K562 (cell line): ENCODE data around the gene MIDN. TPM values are rescaled to one million over a fixed set of nuclear protein-coding genes. Genes with fewer than 3 reads are reported as not detected.

ENCODE experiments used
- ATAC-seq: fragments of 200-7000 bp; cut with Tn5 transposase; 3 replicates; pipeline ENCODE4 v1.9.1; 2020; ENCODE audit warnings: moderate library complexity
- BruUV-seq: library from RNA; stranded (reverse); fragments of 400-500 nt; replicated peaks from 2 replicates; lab custom pipeline; 2021; lab: Mats Ljungman, UMichigan
- CTCF ChIA-PET: fragments of 300-600 bp; formaldehyde crosslinking; extraction: SDS; loops from one replicate; lab custom pipeline; 2021; ENCODE audit warnings: low intra/inter-chr PET ratio; lab: Yijun Ruan, JAX
- POLR2A ChIA-PET: fragments of 300-600, 350-650 bp; sonication (Branson Sonifier 250); formaldehyde crosslinking; extraction: SDS; loops from one replicate; lab custom pipeline; 2021; ENCODE audit warnings: antibody characterized with exemption, inconsistent platforms; lab: Yijun Ruan, JAX
- DNase-seq, 4 experiments: peaks; one replicate each; pipeline versions ENCODE4 v3.0.0 to v3.0.0-alpha.2; 2011 to 2018; ENCODE audit warnings: low spot score in 3 of 4, mixed read lengths in 3 of 4; ENCODE audit errors: extremely low read depth in 1 of 4
- FAIRE-seq: peaks from 2 replicates; lab custom pipeline; 2011; peaks lifted over from hg19 to GRCh38; lab: Jason Lieb, UNC
- H2AFZ ChIP-seq: 2 replicates; pipeline ENCODE4 v1.6.0; 2011; ENCODE audit warnings: low read depth, low read length, control low read depth, inconsistent platforms
- H3K27ac ChIP-seq: fragments of 200-600 bp; 3 replicates; pipeline ENCODE4 v1.8.0; 2011; ENCODE audit warnings: low read depth, mild to moderate bottlenecking, control low read depth, inconsistent platforms, low read length, moderate library complexity, mixed read lengths; ENCODE audit errors: extremely low read depth
- H3K27me3 ChIP-seq, 2 experiments: fragments of 300-600 bp in 1 of 2; 2 replicates in 1 of 2; 3 replicates in 1 of 2; pipeline versions ENCODE4 v1.6.0 to v1.8.0; 2011; ENCODE audit warnings: inconsistent platforms in 2 of 2, low read length in 2 of 2, mild to moderate bottlenecking in 1 of 2, mixed read lengths in 1 of 2, moderate library complexity in 1 of 2; ENCODE audit not compliant: control insufficient read depth in 2 of 2, insufficient read depth in 2 of 2
- H3K36me3 ChIP-seq: fragments of 300-600 bp; 3 replicates; pipeline ENCODE4 v1.8.0; 2011; ENCODE audit warnings: mild to moderate bottlenecking, low read length, inconsistent platforms; ENCODE audit not compliant: control insufficient read depth, insufficient read depth
- H3K4me1 ChIP-seq, 2 experiments: fragments of 200-600 bp in 1 of 2; replicated peaks in 1 of 2; 2 replicates in 1 of 2; 3 replicates in 1 of 2; pipeline versions ENCODE4 v1.5.1 to v1.8.0; 2011; ENCODE audit warnings: inconsistent platforms in 2 of 2, low read length in 2 of 2, mild to moderate bottlenecking in 1 of 2, mixed read lengths in 1 of 2, moderate library complexity in 1 of 2; ENCODE audit not compliant: control insufficient read depth in 2 of 2, insufficient read depth in 2 of 2
- H3K4me2 ChIP-seq: 2 replicates; pipeline ENCODE4 v1.6.1; 2011; ENCODE audit warnings: low read length, control low read depth, inconsistent platforms, mixed read lengths; ENCODE audit not compliant: insufficient read depth
- H3K4me3 ChIP-seq: fragments of 200-600 bp; sonication (generic), shearing (Covaris generic); 2 replicates; pipeline ENCODE4 v1.5.1; 2016; ENCODE audit warnings: control low read depth, inconsistent platforms
- H3K79me2 ChIP-seq: fragments of 200-600 bp; 3 replicates; pipeline ENCODE4 v1.8.0; 2011; ENCODE audit warnings: low read length, inconsistent platforms; ENCODE audit not compliant: control insufficient read depth, insufficient read depth
- H3K9ac ChIP-seq, 2 experiments: 2 replicates each; pipeline versions ENCODE4 v1.6.0 to v1.6.1; 2011; ENCODE audit warnings: low read depth in 2 of 2, low read length in 2 of 2, control low read depth in 1 of 2, inconsistent platforms in 1 of 2, mild to moderate bottlenecking in 1 of 2, mixed read lengths in 1 of 2; ENCODE audit not compliant: insufficient read depth in 1 of 2
- H3K9me1 ChIP-seq: one replicate; pipeline ENCODE4 v1.6.0; 2011; ENCODE audit warnings: inconsistent platforms, mild to moderate bottlenecking, low read length, moderate library complexity; ENCODE audit not compliant: control insufficient read depth, insufficient read depth
- H3K9me3 ChIP-seq: replicated peaks from 2 replicates; pipeline ENCODE4 v1.5.1; 2011; ENCODE audit warnings: low read depth, low read length, inconsistent platforms; ENCODE audit not compliant: control insufficient read depth, insufficient read depth
- H4K20me1 ChIP-seq: replicated peaks from 2 replicates; pipeline ENCODE4 v1.6.1; 2011; ENCODE audit warnings: low read length, inconsistent platforms, mixed read lengths; ENCODE audit not compliant: control insufficient read depth, insufficient read depth
- BRF1 ChIP-seq: IDR thresholded peaks from 3 replicates; pipeline ENCODE4 v1.6.1; 2011; ENCODE audit warnings: borderline replicate concordance, mild to moderate bottlenecking; ENCODE audit not compliant: insufficient read length; ENCODE audit errors: extremely low read depth
- CBX2 ChIP-seq: fragments of 200-600 bp; sonication (generic); IDR thresholded peaks from one replicate; pipeline ENCODE4 v1.6.1; 2012; ENCODE audit warnings: mild to moderate bottlenecking, low read length, inconsistent platforms; ENCODE audit not compliant: insufficient read depth, poor library complexity, severe bottlenecking
- ELK1 ChIP-seq: sonication (generic); formaldehyde crosslinking; IDR thresholded peaks from 2 replicates; pipeline ENCODE4 v1.8.1; 2022; ENCODE audit warnings: missing genetic modification reagents
- ETV6 ChIP-seq, 3 experiments: fragments of 150-350 bp in 1 of 3; sonication (generic) in 1 of 3; formaldehyde crosslinking in 1 of 3; IDR thresholded peaks; 2 replicates each; pipeline versions ENCODE4 v1.6.1 to v1.8.0; 2014 to 2022; ENCODE audit warnings: borderline replicate concordance in 2 of 3, low read depth in 2 of 3, antibody characterized with exemption in 1 of 3, low read length in 1 of 3, mild to moderate bottlenecking in 1 of 3, missing genetic modification reagents in 1 of 3
- HCFC1 ChIP-seq: IDR thresholded peaks from 2 replicates; pipeline ENCODE4 v1.6.1; 2012; ENCODE audit warnings: low read depth, low read length, improper control_type of control experiment
- HOXB6 ChIP-seq: fragments of 250-450 bp; sonication (Bioruptor Pico); IDR thresholded peaks from 2 replicates; pipeline ENCODE4 v1.5.1; 2022; ENCODE audit warnings: mild to moderate bottlenecking, borderline replicate concordance
- KAT8 ChIP-seq: fragments of 450-650 bp; IDR thresholded peaks from 2 replicates; pipeline ENCODE4 v1.6.1; 2016; ENCODE audit warnings: low read depth, mild to moderate bottlenecking
- PHB ChIP-seq: fragments of 250-450 bp; sonication (Bioruptor Pico); IDR thresholded peaks from 2 replicates; pipeline ENCODE4 v1.5.0; 2021
- RFX7 ChIP-seq: fragments of 250-450 bp; sonication (Bioruptor Pico); IDR thresholded peaks from 2 replicates; pipeline ENCODE4 v1.5.1; 2021; ENCODE audit warnings: mild to moderate bottlenecking
- SIN3B ChIP-seq: fragments of 450-650 bp; IDR thresholded peaks from 2 replicates; pipeline ENCODE4 v1.6.1; 2017; ENCODE audit warnings: low read depth, mild to moderate bottlenecking, moderate library complexity
- SOX6 ChIP-seq: fragments of 450-650 bp; IDR thresholded peaks from 2 replicates; pipeline ENCODE4 v1.6.1; 2014; ENCODE audit warnings: mild to moderate bottlenecking
- TSC22D4 ChIP-seq: fragments of 450-650 bp; IDR thresholded peaks from 2 replicates; pipeline ENCODE4 v1.6.1; 2016; ENCODE audit warnings: missing genetic modification characterization, missing biosample characterization, control low read depth
- ZBTB7A ChIP-seq: IDR thresholded peaks from 2 replicates; pipeline ENCODE4 v1.6.1; 2011; ENCODE audit warnings: low read depth, mild to moderate bottlenecking, low read length, moderate library complexity, borderline replicate concordance; ENCODE audit not compliant: control insufficient read depth
- ZSCAN29 ChIP-seq: fragments of 450-650 bp; IDR thresholded peaks from 2 replicates; pipeline ENCODE4 v1.6.1; 2017
- WGBS: fragments of 100-300 bp; shearing (Covaris generic); methylation state at CpG from one replicate; pipeline ENCODE4 v1.1.6; 2016; ENCODE audit warnings: low coverage, mixed read lengths; ENCODE audit not compliant: insufficient coverage; ENCODE audit errors: missing lambda C conversion rate; 5-methylcytosine and 5-hydroxymethylcytosine counted together
- in situ Hi-C: fragments of 300-500 bp; cut with MboI; formaldehyde crosslinking; loops from 4 replicates; pipeline ENCODE4 v1.15.0; 2018; ENCODE audit warnings: inconsistent platforms, mixed read lengths
- intact Hi-C: fragments of 100-400 bp; cut with micrococcal nuclease; formaldehyde crosslinking; loops from 2 replicates; pipeline ENCODE4 v1.14.2; 2022
- polyA plus RNA-seq, 8 experiments: library from polyadenylated mRNA; depleted of rRNA in 4 of 8; stranded (reverse) in 5 of 8; unstranded in 3 of 8; fragments of >200 nt; fragmentation: Nextera tagmentation in 2 of 8; fragmentation: Illumina TruSeq in 1 of 8; extraction: Ambion mirVana in 2 of 8; extraction: Trizol in 1 of 8; gene quantifications; 2 replicates each; pipeline versions ENCODE4 v1.2.1 to v1.2.3, GENCODE V29; 2011 to 2014; ENCODE audit warnings: inconsistent platforms in 1 of 8, missing spikeins in 1 of 8
- total RNA-seq, 7 experiments: library from RNA; depleted of rRNA in 6 of 7; stranded (reverse); fragments of >200 nt in 6 of 7; fragmentation: Illumina TruSeq in 2 of 7; extraction: Trizol in 2 of 7; gene quantifications; 2 replicates each; pipeline versions ENCODE4 v1.2.1 to v1.2.3, GENCODE V29; 2011 to 2021; ENCODE audit warnings: low replicate concordance in 1 of 7
- TF ChIP-seq, protein P1 (sequence below), 2 experiments: IDR thresholded peaks; 2 replicates each; pipeline ENCODE4 v1.6.1; 2011; ENCODE audit warnings: borderline replicate concordance in 1 of 2, control low read depth in 1 of 2, low read depth in 1 of 2, low read length in 1 of 2, mild to moderate bottlenecking in 1 of 2, mixed read lengths in 1 of 2, moderate library complexity in 1 of 2; ENCODE audit not compliant: insufficient read depth in 1 of 2, insufficient read length in 1 of 2, poor library complexity in 1 of 2, severe bottlenecking in 1 of 2; ENCODE audit errors: extremely low read depth in 1 of 2
- TF ChIP-seq, protein P2 (sequence below): sonication (generic); formaldehyde crosslinking; IDR thresholded peaks from 2 replicates; pipeline ENCODE4 v1.8.1; 2023; ENCODE audit warnings: mild to moderate bottlenecking, missing genetic modification reagents
- TF ChIP-seq, protein P3 (sequence below): fragments of 250-450 bp; sonication (Bioruptor Pico); IDR thresholded peaks from 2 replicates; pipeline ENCODE4 v1.8.0; 2021; ENCODE audit warnings: mild to moderate bottlenecking, moderate library complexity

MIDN gene
- total and polyA plus RNA-seq, 9 of the 15 experiments (the other 6 are each of a cell fraction or from before 2014, with no cell fraction given): 0.17 to 120 (median 10.1) TPM

DNA sequence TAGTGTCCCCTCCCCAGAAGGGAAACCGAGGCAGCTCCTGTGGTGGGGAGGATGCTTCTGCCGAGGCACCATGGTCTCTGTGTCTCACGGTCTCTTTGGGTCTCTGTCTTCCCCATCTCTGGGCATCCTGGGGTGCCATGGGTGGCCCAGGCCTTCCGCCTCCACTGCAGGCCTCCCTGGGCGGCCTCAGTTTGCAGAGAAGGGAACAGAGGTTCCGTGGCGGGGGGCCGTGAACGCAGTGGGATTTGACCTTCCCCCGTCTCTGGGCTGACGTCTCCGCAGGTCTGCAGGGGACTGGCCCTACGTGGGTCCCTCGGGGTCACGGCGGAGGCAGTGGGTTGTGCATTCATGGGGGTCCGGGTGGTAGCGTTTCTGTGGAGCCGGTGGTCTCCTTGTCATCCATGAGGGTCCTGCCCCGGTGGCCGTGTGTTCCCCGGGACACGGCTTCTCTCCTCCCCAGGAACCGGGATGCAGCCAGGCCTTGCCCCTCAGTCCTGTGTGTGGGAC, 41.9 kb downstream of the MIDN start:
- no peak overlapping the region for H3K27ac ChIP-seq
- H2AFZ ChIP-seq: no peak overlapping the region
- no peaks in the 10 kb centered on the region for H3K9me3 ChIP-seq
- H3K79me2 ChIP-seq: no peaks in the 10 kb centered on the region
- in situ Hi-C loops (no loop called here), intact Hi-C loops (no loop called here)
- 36% methylated on average over 17 of the region's 24 CpGs for WGBS
- POLR2A ChIA-PET: interaction anchor here (1.1 kb wide), 1 partner anchor 21 kb away, joined by 4 read pairs; the partner anchor contains the start of gene CIRBP
- CTCF ChIA-PET: no interaction called here
- H3K9ac ChIP-seq: no peak overlapping the region
- H3K4me3 ChIP-seq: no peak overlapping the region
- no peak overlapping the region for H3K4me2 ChIP-seq
- H3K27me3 ChIP-seq: peaks cover 35 to 84% of the 10 kb centered on the region in 2 experiments; a peak in 4 of 5 replicates
- no peaks in the 10 kb centered on the region for H3K9me1 ChIP-seq
- H4K20me1 ChIP-seq: peaks cover 5% of the 10 kb centered on the region; the same call in 1 of the 2 replicates
- ATAC-seq: no peak
- H3K4me1 ChIP-seq: peaks cover 0 to 96% of the 10 kb centered on the region in 2 experiments; a peak in 2 of 5 replicates
- DNase-seq: no peak
- no peak for FAIRE-seq
- no TSS peak for BruUV-seq
- no peaks in the 10 kb centered on the region for H3K36me3 ChIP-seq
- no peak for TF ChIP-seq TSC22D4
- TF ChIP-seq, protein P1, sequence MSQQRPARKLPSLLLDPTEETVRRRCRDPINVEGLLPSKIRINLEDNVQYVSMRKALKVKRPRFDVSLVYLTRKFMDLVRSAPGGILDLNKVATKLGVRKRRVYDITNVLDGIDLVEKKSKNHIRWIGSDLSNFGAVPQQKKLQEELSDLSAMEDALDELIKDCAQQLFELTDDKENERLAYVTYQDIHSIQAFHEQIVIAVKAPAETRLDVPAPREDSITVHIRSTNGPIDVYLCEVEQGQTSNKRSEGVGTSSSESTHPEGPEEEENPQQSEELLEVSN (IDR thresholded peaks at IDR 0.05; ENCODE audit: borderline replicate concordance in 1 of 2, extremely low read depth in 1 of 2, insufficient read depth in 1 of 2, insufficient read length in 1 of 2, low read depth in 1 of 2, low read length in 1 of 2, poor library complexity in 1 of 2, severe bottlenecking in 1 of 2): no peak
- TF ChIP-seq HCFC1: no peak
- TF ChIP-seq ZBTB7A: no peak; the same call in 1 of the 2 replicates
- TF ChIP-seq BRF1: no peak
- no peak for TF ChIP-seq ELK1
- TF ChIP-seq HOXB6 (CRISPR knock-in tag): no peak
- TF ChIP-seq PHB (CRISPR knock-in tag): no peak
- no peak for TF ChIP-seq ETV6 (IDR thresholded peaks at IDR 0.05; ENCODE audit: borderline replicate concordance in 1 of 2, low read depth in 2 of 2, low read length in 1 of 2)
- no peak for TF ChIP-seq ETV6 (CRISPR knock-in tag; IDR thresholded peaks at IDR 0.05; ENCODE audit: borderline replicate concordance)
- no peak for TF ChIP-seq RFX7
- TF ChIP-seq SIN3B: no peak
- TF ChIP-seq KAT8: no peak
- TF ChIP-seq ZSCAN29: no peak
- TF ChIP-seq, protein P2, sequence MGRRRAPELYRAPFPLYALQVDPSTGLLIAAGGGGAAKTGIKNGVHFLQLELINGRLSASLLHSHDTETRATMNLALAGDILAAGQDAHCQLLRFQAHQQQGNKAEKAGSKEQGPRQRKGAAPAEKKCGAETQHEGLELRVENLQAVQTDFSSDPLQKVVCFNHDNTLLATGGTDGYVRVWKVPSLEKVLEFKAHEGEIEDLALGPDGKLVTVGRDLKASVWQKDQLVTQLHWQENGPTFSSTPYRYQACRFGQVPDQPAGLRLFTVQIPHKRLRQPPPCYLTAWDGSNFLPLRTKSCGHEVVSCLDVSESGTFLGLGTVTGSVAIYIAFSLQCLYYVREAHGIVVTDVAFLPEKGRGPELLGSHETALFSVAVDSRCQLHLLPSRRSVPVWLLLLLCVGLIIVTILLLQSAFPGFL (CRISPR knock-in tag): no peak
- no peak for TF ChIP-seq SOX6
- no peak for TF ChIP-seq CBX2
- TF ChIP-seq, protein P3, sequence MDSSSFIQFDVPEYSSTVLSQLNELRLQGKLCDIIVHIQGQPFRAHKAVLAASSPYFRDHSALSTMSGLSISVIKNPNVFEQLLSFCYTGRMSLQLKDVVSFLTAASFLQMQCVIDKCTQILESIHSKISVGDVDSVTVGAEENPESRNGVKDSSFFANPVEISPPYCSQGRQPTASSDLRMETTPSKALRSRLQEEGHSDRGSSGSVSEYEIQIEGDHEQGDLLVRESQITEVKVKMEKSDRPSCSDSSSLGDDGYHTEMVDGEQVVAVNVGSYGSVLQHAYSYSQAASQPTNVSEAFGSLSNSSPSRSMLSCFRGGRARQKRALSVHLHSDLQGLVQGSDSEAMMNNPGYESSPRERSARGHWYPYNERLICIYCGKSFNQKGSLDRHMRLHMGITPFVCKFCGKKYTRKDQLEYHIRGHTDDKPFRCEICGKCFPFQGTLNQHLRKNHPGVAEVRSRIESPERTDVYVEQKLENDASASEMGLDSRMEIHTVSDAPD (CRISPR knock-in tag): no peak
